HG02623 (cell line): ENCODE data around the gene RCL1.
"Not testable (repeated sequence)": the region's sequence is repeated elsewhere in the genome, so short reads cannot be mapped to it uniquely, and the experiment has no call there.

Experiments
- ATAC-seq: cut with Tn5 transposase; IDR thresholded peaks from one replicate; pipeline ENCODE4 v1.9.1; 2021; ENCODE audit warnings: moderate library complexity; ENCODE audit not compliant: unreplicated experiment

The RCL1 gene

GRCh38 chr9:4873066-4873465, 80.3 kb downstream of the RCL1 start:
- ATAC-seq, result no peak

DNA sequence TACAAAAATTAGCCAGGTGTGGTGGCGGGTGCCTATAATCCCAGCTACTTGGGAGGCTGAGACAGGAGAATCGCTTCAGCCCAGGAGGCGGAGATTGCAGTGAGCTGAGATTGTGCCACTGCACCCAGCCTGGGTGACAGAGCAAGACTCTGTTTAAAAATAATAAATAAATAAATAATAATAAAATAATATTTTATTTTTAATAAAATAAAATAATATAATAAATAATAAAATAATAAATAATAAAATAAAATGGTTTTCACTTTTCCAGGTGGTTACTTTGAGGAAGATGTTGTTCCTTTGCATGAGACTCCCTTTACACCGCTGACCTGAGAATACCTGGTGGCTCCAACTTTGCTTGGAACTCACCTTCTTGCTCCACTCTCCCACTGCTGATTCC, 82.8 kb downstream of the RCL1 start:
- no peak for ATAC-seq

DNA sequence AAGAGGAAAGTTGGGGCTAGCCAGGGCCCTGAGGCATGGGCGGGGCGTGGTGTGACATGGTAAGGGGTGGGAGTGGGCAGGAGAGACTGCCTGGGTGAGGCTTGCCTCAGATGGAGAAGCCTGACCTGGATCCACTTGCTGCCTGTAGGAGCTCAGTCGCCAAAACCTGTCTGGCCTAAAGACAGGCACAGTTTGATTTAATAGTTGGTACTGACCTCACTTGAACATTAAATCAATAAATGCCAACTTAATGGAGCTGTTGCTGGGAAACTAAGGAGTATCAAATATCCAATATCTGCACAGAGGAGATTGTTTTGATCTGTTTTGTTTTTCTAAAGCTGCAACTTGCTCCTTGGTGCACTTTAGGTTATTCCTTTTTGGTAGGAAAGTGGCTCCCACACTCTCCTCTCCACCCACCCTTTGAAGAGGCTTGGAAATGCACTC, 86.4 kb downstream of the RCL1 start:
- ATAC-seq, result no peak

GRCh38 chr9:4883326-4883873, 90.7 kb downstream of the RCL1 start:
- ATAC-seq, result no peak

GRCh38 chr9:4886698-4887097, 94.0 kb downstream of the RCL1 start:
- ATAC-seq, result peak; percentile 98

DNA sequence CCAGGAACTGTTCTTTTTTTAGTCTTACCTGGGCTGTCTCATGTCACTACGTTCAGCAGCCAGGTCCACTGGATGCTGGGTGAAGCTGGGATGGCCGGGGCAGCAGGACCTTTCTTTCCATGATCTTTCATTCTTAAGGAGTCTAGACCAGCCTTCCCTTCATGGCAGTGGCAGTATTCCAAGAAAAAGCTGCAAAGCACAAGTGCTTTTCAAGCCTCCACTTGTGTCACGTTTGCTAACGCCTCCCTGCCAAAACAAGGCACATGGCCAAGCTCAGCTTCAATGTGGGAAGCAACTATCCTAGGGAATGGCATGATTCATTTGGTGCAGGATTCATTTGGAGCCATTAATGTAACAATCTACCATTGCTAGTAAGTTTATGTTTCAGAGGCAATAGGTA, 94.8 kb downstream of the RCL1 start:
- no peak for ATAC-seq

- ATAC-seq, result no peak
Observed at GRCh38 chr9:4890242-4890641, 97.5 kb downstream of the RCL1 start.

DNA sequence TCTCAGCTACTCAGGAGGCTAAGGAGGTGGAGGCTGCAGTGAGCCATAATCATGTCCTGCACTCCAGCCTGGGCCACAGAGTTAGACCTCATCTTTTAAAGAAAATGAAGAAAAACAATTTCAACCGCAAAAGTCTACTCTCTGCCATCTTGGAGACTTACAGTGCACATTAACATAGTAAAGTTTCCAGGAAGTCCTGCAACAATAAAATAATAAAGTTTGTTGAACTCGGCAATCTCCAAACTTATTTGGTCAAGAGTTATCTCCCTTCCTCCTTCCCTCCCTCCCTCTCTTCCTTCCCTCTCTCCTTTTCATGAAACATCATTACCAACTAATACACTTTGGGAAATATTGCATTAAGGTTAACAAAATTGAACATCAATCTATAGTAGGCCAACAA, 98.2 kb downstream of the RCL1 start:
- ATAC-seq, result no peak

DNA sequence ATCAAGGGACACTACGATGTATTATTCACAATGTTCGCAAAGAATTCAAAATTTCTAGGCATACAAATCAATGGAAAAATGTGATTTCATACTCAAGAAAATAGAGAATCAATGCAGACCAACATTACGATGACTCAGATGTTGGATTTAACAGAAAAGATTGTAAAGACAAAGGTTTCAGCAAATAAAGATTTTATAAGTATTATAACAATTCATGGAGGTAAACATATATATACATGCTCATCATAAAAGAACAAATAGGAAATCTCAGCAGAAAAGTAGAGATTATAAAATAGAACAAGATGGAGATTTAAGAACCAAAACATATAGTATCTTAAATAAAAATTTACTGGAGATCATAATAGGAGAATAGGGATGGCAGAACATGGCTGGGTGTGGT, 98.9 kb downstream of the RCL1 start:
- no peak for ATAC-seq

DNA sequence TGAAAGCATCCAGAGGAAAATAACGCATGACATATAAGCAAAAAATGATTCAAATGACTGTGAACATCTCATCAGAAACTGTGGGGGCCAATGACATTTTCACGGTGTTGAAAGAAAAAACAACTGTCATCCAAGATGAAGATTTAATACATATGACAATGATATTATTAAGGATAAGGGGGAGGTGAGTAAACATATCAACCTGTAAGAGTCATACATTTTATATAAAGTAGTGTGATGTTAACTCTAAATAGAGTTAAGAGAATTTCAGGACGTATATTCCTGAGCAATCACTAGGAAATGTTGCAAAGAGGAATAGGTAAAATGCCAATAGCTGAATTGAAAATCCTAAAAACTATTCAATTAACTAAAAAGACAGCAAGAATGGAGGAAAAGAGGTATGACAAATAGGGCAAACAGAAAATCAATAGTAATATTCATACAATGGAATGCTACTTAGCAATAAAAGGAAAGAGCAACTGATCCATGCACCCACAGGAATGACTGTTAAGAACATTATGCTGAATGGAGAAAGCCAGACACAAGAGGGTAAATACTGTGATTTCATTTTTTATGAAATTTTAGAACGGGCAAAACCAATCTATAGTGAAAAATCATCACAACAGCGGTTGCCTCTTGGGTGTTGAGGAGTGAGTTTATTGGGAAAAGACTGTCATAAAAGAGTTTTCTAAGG, 99.9 kb downstream of the RCL1 start:
- ATAC-seq, result no peak

GRCh38 chr9:4894076-4894475, 101.3 kb downstream of the RCL1 start:
- no peak for ATAC-seq

DNA sequence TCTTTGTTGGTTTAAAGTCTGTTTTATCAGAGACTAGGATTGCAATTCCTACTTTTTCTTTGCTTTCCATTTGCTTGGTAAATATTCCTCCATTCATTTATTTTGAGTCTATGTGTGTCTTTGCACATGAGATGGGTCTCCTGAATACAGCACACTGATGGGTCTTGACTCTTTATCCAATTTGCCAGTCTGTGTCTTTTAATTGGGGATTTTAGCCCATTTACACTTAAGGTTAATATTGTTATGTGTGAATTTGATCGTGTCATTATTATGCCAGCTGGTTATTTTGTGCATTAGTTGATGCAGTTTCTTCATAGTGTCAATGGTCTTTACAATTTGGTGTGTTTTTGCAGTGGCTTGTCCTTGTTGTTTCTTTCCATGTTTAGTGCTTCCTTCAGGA, 107.1 kb downstream of the RCL1 start:
- not testable (repeated sequence) for ATAC-seq

DNA sequence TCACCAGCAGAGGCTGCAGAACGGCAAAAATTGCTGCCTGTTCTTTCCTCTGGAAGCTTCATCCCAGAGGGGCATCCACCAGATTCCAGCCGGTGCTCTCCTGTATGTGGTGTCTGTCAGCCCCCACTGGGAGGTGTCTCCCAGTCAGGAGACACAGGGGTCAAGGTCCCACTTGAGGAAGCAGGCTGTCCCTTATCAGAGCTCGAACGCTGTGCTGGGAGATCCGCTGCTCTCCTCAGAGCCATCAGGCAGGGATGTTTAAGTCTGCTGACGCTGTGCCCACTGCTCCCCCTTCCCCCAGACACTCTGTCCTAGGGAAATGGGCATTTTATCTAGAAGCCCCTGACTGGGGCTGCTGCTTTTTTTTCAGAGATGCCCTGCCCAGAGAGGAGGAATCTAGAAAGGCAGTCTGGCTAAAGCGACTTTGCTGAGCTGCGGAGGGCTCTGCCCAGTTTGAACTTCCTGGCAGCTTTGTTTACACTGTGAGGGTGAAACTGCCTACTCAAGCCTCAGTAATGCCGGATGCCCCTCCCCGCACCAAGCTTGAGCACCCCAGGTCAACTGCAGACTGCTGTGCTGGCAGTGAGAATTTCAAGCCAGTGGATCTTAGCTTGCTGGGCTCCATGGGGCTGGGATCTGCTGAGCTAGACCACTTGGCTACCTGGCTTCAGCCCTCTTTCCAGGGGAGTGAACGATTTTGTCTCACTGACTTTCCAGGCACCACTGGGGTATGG, 108.8 kb downstream of the RCL1 start:
- not testable (repeated sequence) for ATAC-seq

- no peak for ATAC-seq
Observed at GRCh38 chr9:4902135-4902475, 109.4 kb downstream of the RCL1 start.

DNA sequence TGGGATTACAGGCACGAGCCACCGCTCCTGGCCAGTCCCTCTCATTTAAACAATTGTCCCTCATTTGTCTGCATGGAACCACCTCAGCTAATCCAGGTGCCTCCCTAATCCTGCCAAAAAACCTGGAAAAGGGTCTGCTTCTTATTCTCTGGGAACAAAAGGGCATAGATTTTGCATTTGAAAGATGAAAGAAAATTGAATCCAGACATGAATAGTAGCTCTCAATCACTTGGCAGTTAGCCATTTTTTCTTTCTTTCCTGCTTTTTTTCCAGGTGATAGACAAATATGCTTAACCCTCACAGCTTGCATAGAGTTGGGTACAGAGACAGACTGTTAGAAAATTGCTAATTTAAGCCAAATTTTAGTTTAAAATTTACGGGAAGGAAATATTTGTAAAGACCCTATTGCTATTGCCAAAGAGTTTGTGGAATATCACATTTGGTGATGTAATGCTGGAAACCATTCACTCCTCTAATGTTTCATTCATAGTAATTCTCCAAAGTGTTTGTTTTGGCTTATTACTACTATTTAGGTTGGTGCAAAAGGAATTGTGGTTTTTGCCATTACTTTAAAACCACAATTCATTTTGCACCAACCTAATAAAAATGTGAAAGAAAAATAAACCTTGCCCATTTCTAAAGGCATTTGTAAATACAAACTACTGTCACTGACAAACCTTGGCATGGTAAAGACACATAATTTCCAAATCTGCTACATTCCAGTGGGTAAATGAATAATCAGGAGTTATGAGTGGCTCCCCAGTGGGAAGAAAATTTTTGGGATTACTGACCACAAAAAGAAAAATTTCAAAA, 111.8 kb downstream of the RCL1 start:
- ATAC-seq, result no peak

GRCh38 chr9:4905135-4905490, 112.4 kb downstream of the RCL1 start:
- ATAC-seq, result no peak
